OCI-LY1 (cell line): Measurements from ENCODE around the gene IGSF8.

Source experiments
- H2AFZ ChIP-seq: fragments of 200-600 bp; sonication (generic), shearing (Covaris generic); 2 replicates; pipeline ENCODE4 v1.6.0; 2014; ENCODE audit warnings: antibody characterized with exemption, mild to moderate bottlenecking, low read length
- H3F3A ChIP-seq: fragments of 200-600 bp; sonication (generic), shearing (Covaris generic); 2 replicates; pipeline ENCODE4 v1.6.0; 2014; ENCODE audit warnings: mild to moderate bottlenecking, antibody characterized with exemption, low read length, moderate library complexity; ENCODE audit not compliant: insufficient read depth
- H3K27ac ChIP-seq: fragments of 200-600 bp; sonication (generic); 2 replicates; pipeline ENCODE4 v1.5.1; 2014; ENCODE audit warnings: low read length, mixed run types, mild to moderate bottlenecking, low read depth; ENCODE audit not compliant: poor library complexity, severe bottlenecking
- H3K27me3 ChIP-seq: fragments of 200-600 bp; sonication (generic); 2 replicates; pipeline ENCODE4 v1.6.0; 2014; ENCODE audit warnings: antibody characterized with exemption, mild to moderate bottlenecking, low read length, moderate library complexity; ENCODE audit not compliant: insufficient read depth
- H3K36me3 ChIP-seq: fragments of 200-600 bp; sonication (generic); 2 replicates; pipeline ENCODE4 v1.6.1; 2014; ENCODE audit warnings: mild to moderate bottlenecking, antibody characterized with exemption, low read length, moderate library complexity, mixed read lengths; ENCODE audit not compliant: insufficient read depth
- H3K4me1 ChIP-seq: fragments of 200-600 bp; sonication (generic); 2 replicates; pipeline ENCODE4 v1.5.1; 2014; ENCODE audit warnings: mild to moderate bottlenecking, low read length, moderate library complexity; ENCODE audit not compliant: insufficient read depth, severe bottlenecking
- H3K4me2 ChIP-seq: fragments of 200-600 bp; sonication (generic), shearing (Covaris generic); 2 replicates; pipeline ENCODE4 v1.6.1; 2014; ENCODE audit warnings: low read length
- H3K4me3 ChIP-seq: fragments of 200-600 bp; sonication (generic); 2 replicates; pipeline ENCODE4 v1.5.1; 2014; ENCODE audit warnings: low read length, low read depth, mild to moderate bottlenecking, mixed read lengths; ENCODE audit not compliant: poor library complexity, severe bottlenecking
- H3K79me2 ChIP-seq: fragments of 200-600 bp; shearing (Covaris generic); 2 replicates; pipeline ENCODE4 v1.6.1; 2016; ENCODE audit warnings: mixed run types, low read length, mixed read lengths; ENCODE audit not compliant: insufficient read depth
- H3K9ac ChIP-seq: fragments of 200-600 bp; sonication (generic), shearing (Covaris generic); 2 replicates; pipeline ENCODE4 v1.6.1; 2014; ENCODE audit warnings: mild to moderate bottlenecking, low read length, mixed read lengths
- H3K9me2 ChIP-seq: fragments of 200-600 bp; sonication (generic), shearing (Covaris generic); 2 replicates; pipeline ENCODE4 v1.6.1; 2014; ENCODE audit warnings: low read depth, mild to moderate bottlenecking, low read length, mixed read lengths
- H3K9me3 ChIP-seq: fragments of 200-600 bp; shearing (Covaris generic); 2 replicates; pipeline ENCODE4 v1.6.1; 2014; ENCODE audit warnings: low read length, mixed read lengths
- H4K20me1 ChIP-seq: fragments of 200-600 bp; sonication (generic), shearing (Covaris generic); 2 replicates; pipeline ENCODE4 v1.6.0; 2016; ENCODE audit warnings: mild to moderate bottlenecking, low read length; ENCODE audit not compliant: insufficient read depth
- EZH2 ChIP-seq: fragments of 200-600 bp; sonication (generic), shearing (Covaris generic); IDR thresholded peaks from 2 replicates; pipeline ENCODE4 v1.8.0; 2017; ENCODE audit warnings: borderline replicate concordance, mixed run types, mild to moderate bottlenecking, antibody characterized with exemption, low read length, moderate library complexity, mixed read lengths
- TF ChIP-seq, protein P1 (sequence below): fragments of 200-600 bp; sonication (generic), shearing (Covaris generic); IDR thresholded peaks from 2 replicates; pipeline ENCODE4 v1.5.1; 2017; ENCODE audit warnings: mild to moderate bottlenecking, antibody characterized with exemption, low read length, moderate library complexity, mixed read lengths

Gene IGSF8

DNA sequence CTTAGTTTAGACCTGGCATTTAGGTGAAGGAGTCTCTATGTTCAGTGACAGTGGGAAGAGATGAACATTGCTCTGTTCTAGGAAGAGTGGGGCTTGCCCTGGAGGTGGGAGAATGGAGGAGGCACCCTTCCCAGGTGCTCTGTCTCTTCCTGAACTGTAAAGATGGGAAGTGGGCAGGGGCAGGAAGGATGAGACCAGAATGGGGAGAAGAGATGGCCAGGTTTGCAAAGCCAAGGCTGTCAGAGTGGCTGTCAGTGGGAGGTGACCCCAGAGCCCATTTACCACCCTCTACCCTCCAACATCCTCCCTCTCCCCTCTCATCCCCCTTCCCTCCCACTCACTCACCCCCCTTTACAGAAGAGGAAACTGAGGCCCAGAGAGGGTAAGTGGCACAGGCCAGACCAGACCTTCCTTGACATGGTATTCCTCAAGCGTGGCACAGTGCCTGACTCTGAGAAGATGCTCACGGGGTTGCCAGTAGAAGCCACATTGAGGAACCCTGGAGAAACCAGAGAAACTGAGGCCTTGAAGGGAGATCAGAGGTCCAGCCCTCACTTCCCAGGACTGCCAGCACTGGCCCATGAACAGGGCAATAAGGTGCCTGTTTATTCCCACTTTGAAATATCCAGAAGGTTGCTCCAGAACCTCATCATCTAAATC, 1.4 kb upstream of the IGSF8 start:
- Histone ChIP-seq H3K9ac (no peak overlapping the region; the same call in 1 of the 2 replicates), H3K79me2 (no peaks in the 10 kb centered on the region), H3K27ac (no peak overlapping the region), H4K20me1 (no peaks in the 10 kb centered on the region), H2AFZ (no peak overlapping the region), H3K9me3 (no peaks in the 10 kb centered on the region), H3K4me1 (peaks cover 32% of the 10 kb centered on the region), H3K9me2 (no peaks in the 10 kb centered on the region), H3K4me2 (no peak overlapping the region), H3K27me3 (no peaks in the 10 kb centered on the region), H3K36me3 (no peaks in the 10 kb centered on the region), H3K4me3 (no peak overlapping the region), H3F3A (no peaks in the 10 kb centered on the region)
- no peak for TF ChIP-seq EZH2
- TF ChIP-seq, protein P1, sequence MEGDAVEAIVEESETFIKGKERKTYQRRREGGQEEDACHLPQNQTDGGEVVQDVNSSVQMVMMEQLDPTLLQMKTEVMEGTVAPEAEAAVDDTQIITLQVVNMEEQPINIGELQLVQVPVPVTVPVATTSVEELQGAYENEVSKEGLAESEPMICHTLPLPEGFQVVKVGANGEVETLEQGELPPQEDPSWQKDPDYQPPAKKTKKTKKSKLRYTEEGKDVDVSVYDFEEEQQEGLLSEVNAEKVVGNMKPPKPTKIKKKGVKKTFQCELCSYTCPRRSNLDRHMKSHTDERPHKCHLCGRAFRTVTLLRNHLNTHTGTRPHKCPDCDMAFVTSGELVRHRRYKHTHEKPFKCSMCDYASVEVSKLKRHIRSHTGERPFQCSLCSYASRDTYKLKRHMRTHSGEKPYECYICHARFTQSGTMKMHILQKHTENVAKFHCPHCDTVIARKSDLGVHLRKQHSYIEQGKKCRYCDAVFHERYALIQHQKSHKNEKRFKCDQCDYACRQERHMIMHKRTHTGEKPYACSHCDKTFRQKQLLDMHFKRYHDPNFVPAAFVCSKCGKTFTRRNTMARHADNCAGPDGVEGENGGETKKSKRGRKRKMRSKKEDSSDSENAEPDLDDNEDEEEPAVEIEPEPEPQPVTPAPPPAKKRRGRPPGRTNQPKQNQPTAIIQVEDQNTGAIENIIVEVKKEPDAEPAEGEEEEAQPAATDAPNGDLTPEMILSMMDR = no peak

DNA sequence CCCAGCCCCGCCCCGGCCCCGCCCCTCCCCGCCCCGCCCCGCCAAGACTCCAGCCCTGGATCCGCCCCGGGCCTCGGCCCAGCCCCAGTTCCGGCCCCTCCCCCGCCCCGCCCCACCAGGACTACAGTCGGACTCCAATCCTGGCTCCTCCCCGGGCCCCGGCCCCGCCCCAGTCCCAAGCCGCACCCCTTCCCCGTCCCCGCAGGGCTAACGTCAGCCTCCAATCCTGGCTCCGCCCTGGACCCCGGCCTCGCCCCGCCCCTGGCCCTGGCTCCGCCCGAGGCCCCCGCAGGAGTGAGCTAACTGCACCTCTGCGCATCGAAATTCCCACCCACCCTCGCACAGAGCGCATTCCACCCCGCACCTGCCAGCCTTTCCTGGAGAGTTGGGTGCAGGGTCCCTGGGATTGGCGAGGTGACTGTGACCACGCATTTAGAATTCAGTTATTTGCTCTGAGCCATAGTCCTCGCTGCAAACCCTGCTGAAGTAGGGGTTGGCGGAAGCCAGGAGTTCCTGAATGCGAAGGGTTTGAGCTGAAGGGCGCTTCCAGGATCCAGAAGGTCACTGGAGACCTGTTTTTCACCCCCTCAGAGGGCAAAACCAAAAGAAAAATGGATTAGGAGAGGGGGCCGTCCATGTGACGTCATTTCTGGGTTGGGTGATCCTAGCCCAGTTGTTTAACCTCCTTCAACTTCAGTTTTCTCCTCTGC, 588 bp upstream of the IGSF8 start:
- Histone ChIP-seq H3K4me3 (peak overlapping the region; percentile 62), H3K79me2 (no peaks in the 10 kb centered on the region), H3K9me2 (no peaks in the 10 kb centered on the region), H2AFZ (peak overlapping the region; percentile 69), H3K27me3 (no peaks in the 10 kb centered on the region), H3F3A (no peaks in the 10 kb centered on the region), H3K4me1 (peaks cover 32% of the 10 kb centered on the region), H4K20me1 (no peaks in the 10 kb centered on the region), H3K9ac (peak overlapping the region; percentile 70), H3K36me3 (no peaks in the 10 kb centered on the region), H3K9me3 (no peaks in the 10 kb centered on the region), H3K27ac (peak overlapping the region; percentile 53), H3K4me2 (peak overlapping the region; percentile 77)
- TF ChIP-seq, protein P1 = no peak
- TF ChIP-seq EZH2 = no peak

DNA sequence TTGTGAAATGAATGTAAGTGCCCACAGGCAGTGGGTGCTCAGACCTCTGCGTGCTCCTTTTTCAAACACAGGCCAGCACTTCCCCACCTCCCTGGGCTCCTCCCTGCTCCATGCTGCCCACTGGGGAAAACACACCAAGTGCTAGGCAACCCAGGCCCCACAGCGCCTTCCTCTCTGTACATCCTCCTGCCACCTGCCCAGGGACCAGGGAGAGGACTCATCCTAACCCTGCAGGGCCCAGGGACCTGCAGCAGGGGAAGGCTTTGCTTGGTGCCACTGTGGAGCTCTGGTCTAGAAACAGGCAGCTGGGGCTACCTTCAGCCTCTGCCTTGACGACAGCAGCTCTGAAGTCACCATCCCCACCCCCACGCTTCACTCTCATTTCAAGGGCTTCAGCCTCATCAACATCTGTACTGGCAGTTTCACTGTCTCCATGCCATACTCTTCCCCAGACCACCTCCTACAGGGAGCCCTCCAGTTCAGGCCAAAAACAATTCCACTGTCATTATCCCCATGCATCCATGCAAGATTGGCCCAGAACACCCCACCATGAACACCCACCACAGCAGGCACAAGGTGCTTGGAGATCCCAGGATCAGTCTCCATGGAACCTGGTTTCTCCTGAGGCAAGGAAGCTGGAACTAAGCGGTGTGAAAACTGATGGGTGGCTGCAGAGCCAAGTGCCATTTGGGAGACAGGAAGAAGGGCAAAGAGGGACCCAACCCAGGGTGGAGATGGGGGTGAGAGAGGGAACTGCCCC, 1.1 kb downstream of the IGSF8 start:
- peak overlapping the region; percentile 80 for H3K4me3 ChIP-seq
- H4K20me1 ChIP-seq = no peaks in the 10 kb centered on the region
- no peaks in the 10 kb centered on the region for H3K9me3 ChIP-seq
- no peaks in the 10 kb centered on the region for H3K27me3 ChIP-seq
- H3F3A ChIP-seq = no peaks in the 10 kb centered on the region
- H3K79me2 ChIP-seq = no peaks in the 10 kb centered on the region
- H3K4me1 ChIP-seq = peaks cover 32% of the 10 kb centered on the region
- H3K9ac ChIP-seq = peak overlapping the region; percentile 82
- peak overlapping the region; percentile 91 for H3K4me2 ChIP-seq
- no peak for TF ChIP-seq EZH2
- TF ChIP-seq, protein P1 = no peak
- no peak overlapping the region for H2AFZ ChIP-seq
- peak overlapping the region; percentile 12 for H3K27ac ChIP-seq
- H3K9me2 ChIP-seq = no peaks in the 10 kb centered on the region
- peaks cover 3% of the 10 kb centered on the region; the same call in 1 of the 2 replicates for H3K36me3 ChIP-seq
